Stimulated activated CD4-positive, alpha-beta T cell treated with anti-CD3 and anti-CD28 coated beads, TNF-alpha, amount 100 ng/mL, for 24 hours (primary cell): Measurements from ENCODE around the gene GPR75.
A peak's percentile ranks its signal among the peaks of the same experiment; 100 is the strongest.
"Not testable (repeated sequence)": the region's sequence is repeated elsewhere in the genome, so short reads cannot be mapped to it uniquely, and the experiment has no call there.

Experiments
- DNase-seq, 3 experiments: peaks; one replicate each; pipeline ENCODE4 v3.0.0-alpha.2; 2020; ENCODE audit warnings: low read depth in 3 of 3

Gene GPR75

DNA sequence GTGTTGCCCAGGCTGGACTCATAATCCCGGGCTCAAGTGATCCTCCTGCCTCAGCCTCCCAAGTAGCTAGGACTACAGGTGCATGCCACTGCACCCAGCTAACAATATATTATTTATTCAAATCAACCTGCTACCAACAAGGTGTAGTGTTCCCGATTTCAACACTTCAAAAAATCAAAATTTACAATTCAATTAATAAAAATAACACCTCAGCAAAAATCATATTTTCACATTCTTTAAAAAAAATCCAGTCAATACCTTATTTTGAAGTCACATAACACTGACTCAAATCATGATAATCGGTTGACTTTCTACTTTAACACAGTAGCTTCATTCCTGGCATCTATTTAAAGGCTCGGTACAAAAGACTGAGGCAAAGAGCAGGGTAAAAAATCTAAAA, 7.2 kb downstream of the GPR75 start:
- DNase-seq, result no peak

DNA sequence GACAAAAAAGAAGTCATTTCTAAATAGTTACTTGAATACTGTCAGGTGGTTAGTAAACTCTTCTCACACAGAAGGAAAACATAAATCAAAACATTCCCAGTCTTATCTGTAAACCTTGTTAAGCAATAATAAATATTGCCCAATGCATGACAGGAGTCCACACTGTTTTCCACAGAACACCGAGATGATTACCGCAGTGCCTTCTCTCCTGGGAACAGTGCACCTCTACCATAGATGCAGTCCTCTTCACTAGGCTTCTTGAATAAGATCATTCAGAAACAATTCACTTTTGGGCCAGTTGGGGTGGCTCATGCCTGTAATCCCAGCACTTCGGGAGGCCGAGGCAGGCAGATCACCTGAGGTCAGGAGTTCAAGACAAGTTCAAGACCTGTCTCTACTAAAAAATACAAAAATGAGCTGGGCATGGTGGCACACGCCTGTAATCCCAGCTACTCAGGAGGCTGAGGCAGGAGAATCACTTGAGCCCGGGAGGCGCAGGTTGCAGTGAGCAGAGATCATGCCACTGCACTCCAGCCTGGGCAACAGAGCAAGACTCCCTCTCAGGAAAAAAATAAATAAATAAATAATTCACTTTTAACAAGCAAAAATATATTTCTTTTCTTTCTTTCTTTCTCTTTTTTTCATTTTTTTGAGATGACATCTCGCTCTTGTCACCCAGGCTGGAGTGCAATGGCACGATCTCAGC, 8.6 kb downstream of the GPR75 start:
- DNase-seq, result not testable (repeated sequence)

DNA sequence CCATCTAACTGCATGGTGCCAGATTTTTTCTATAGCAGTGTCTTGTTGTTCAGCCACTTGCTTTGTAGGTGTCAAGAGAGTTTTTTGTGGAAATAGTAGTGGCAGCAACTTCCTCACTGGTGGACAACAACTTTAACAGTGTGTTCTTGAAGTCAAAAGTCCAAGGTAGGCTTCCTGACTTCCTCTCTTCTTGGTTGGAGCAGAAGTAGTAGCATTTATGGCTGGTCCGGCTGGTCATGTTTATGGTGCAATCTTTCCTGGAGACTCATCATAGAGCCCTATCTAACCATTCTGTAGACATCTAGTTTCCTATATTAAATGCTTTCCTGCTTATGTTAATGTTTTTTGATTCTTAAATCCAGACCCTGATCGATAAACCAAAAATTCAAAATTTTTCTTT, 11.7 kb downstream of the GPR75 start:
- DNase-seq, result no peak

DNA sequence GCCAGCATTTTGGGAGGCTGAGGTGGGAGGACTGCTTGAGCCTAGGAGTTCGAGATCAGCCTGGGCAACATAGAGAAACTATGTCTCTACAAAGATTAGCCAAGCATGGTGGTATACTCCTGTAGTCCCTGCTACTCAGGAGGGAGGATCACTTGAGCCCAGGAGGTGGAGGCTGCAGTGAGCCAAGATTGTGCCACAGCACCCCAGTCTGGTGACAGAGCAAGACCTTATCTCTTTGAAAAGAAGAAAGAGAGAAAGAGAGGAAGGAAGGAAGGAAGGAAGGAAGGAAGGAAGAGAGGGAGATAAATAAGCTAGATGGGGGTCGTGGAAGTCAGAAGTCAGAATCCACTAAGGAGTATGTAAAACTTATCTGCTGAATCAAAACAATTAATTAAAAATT, 16.2 kb downstream of the GPR75 start:
- DNase-seq, result no peak

DNA sequence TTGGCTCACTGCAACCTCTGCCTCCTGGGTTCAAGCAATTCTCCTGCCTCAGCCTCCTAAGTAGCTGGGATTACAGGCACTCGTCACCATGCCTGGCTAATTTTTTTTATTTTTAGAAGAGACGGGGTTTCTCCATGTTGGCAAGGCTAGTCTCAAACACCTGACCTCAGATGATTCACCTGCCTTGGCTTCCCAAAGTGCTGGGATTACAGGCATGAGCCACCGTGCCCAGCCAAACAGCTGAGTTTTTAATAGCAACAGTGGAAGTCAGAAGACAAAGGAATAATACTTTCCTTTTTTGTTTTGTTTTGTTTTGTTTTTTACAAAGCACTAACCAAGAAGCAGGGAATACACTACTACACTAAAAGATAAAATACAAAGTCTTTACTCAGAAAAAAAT, 16.9 kb downstream of the GPR75 start:
- no peak for DNase-seq

DNA sequence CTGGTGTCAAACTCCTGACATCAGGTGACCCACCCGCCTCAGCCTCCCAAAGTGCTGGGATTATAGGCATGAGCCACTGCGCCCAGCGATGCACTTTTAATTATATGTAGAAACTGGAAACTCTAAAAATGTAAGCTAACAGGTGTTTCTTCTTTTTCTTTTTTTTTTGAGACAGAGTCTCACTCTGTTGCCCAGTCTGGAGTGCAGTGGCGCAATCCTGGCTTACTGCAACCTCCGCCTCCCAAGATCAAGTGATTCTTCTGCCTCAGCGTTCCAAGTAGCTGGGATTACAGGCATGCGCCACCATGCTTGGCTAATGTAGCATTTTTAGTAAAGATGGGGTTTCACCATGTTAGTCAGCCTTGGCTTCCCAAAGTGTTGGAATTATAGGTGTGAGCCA, 18.1 kb downstream of the GPR75 start:
- not testable (repeated sequence) for DNase-seq

DNA sequence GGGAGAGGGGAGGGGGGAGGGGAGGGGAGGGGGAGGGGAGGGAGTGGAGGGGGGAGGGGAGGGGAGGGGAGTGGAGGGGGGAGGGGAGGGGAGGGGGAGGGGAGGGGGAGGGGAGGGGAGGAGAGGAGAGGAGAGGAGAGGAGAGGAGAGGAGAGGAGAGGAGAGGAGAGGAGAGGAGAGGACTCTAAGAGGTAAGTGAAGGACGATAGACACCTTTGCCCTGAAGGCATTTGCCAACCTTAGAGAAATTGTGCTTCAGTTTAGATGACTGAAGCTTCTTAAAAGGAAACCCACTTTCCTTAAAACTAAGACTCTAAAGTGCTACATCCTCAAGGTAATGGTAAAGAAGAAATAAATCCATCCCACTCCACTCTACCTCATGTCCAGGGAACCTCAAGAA, 19.2 kb downstream of the GPR75 start:
- DNase-seq, result no peak

DNA sequence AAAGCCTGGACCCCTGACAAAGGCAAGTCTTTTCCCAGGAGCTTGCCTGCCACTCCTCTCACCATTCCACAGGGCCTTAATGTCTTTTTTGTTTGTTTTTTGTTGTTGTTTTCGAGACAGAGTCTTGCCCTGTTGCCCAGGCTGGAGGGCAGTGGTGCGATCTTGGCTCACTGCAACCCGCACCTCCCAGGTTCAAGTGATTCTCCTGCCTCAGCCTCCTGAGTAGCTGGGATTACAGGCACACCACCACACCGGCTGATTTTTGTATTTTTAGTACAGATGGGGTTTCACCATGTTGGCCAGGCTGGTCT, 29.8 kb downstream of the GPR75 start:
- not testable (repeated sequence) for DNase-seq

DNA sequence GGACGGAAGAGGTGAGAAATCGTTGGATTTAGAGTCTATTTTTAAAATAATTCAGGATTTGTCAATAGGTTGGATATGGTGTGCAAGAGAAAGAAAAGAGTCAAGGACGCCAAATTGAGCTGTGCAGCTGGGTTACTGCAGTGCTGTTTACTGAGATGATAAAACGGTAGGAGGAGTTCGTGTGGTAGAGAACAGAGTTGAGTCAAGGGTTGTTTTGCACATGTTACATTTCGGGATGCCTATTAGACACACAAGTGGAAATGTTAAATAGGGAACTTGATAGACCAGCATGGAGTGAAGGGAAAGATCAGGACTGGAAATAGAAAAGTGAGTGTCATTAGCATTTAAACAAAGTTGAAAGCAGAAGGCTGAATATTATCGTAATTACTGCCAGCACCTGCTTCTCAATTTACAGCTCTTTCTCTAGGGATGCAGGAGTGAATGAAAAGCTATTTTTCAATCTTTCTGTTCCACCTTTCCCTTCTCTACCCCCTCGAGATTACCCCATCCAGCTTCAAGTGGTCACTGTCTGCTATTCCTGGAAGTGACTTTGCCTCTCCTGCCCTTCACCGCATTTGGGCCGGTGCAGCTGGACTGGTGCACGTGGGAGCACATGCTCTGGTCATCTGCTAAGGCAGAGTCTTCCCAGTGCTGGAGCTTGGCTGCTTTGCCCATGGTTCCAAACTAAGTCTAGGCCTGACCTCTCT, 30.3 kb downstream of the GPR75 start:
- no peak for DNase-seq

DNA sequence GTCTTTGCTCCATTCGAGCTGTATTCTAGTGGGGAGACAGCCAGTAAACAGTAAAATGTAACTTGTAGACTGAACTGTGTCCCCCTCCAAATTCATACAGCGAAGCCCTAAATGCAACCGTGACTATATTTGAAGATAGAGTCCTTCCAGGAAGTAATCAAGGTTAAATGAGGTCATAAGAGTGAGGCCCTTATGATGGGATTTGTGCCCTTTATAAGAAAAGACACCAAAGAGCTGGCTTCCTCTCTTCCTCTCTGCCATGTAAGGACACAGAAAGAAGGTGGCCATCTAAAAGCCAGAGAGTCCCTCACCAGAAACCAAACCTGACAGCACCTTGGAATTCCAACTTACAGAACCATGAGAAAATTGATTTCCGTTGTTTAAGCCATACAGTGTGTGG, 31.4 kb downstream of the GPR75 start:
- DNase-seq, result no peak

DNA sequence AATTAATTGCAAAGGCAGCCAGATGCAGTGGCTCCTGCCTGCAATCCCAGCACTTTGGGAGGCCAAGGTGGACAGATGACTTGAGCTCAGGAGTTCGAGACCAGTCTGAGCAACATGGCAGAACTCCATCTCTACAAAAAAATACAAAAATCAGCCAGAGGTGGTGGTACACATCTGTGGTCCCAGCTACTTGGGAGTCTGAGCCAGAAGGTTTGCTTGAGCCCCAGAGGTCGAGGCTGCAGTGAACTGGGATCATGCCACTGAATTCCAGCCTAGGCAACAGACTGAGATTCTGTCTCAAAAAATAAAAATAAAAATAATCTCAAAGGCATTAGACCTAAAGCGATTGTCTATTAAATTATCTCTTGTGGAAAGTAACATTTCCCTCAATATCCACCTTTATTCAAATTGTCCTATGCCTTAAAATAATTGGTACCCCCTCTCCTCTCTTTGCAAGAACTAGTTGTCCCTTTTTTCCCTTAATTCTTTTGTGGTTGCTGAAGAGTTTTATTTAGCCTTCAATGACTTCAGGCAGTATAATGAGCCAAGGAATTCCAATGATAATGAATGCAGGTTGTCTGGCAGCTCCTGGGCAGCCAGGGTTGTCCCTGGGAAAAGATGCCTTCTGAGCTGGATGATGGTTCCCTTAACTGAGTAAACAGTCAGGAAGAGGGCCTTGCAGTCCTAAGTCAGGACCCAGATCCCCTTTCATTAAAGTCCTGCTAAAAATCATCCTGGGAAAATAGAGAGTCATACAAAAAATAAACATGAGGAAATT, 32.2 kb downstream of the GPR75 start:
- no peak for DNase-seq

DNA sequence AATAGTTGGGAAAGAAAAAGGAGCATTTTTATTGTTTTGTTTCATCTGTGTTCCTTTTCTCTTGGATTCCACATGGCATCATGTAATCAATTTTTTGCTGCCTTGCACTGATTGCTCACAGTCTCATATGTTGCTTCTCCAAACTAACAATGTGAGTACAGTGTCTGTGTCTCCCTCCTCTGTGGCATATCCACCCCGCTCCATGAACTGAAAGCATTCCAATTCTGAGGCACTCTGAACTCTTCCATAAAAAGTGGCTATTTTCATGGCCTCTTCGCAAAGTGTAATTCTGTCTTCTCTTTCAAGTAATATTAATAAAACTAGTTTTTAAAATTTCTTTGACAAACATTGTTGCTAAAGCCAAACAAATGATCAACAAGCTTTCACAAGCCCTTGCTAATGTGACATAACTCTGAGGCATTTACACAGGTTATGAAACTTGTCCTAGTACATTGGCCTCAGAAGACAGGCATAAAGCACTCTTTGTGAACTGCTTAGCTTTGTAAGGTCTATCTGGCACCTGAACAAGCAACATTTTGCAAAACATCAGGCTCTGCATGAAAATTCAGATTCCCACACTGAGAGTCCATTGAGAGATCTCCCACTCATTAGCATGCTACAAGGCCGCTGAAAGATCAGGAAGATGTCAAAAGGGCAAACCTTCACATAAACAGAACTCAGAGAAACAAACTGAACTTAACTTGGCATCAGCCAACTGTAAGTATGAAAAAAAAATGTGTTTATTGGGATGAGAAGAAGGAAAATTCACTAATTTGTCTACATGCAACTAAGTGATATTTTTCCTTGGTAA, 33.0 kb downstream of the GPR75 start:
- DNase-seq, result no peak

DNA sequence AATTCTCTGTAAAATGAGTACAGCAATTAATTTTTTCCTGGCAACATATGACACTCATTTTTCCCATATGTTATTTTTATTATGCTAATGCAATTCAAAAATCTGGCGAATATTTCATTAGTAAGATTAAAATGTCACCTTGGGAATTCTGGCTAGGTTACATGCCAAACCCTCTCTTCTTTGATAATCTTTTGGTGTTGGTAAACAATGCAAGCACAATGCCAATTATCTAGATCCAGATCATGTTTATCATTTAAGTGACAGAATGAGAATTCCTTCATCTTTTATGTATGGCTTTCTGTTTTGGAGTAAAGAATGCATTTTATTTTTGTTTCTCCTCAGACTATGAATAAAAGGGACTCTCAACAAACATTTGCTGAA, 33.7 kb downstream of the GPR75 start:
- DNase-seq, result no peak

DNA sequence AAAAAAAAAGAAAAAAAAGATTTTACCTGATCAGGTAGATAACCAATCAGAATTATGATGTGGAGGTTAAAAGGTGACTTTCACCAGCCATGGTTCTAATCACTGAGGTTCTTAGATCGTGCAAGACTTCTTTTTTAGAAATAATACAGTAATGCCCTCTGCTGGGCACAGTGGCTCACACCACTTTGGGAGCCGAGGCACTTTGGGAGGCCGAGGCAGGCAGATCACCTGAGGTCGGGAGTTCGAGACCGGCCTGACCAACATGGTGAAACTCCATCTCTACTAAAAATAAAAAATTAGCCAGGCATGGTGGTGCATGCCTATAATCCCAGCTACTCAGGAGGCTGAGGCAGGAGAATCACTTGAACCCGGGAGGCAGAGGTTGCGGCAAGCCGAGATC, 36.1 kb downstream of the GPR75 start:
- peak in 2 of 3 experiments; percentile 2 to 14 for DNase-seq

DNA sequence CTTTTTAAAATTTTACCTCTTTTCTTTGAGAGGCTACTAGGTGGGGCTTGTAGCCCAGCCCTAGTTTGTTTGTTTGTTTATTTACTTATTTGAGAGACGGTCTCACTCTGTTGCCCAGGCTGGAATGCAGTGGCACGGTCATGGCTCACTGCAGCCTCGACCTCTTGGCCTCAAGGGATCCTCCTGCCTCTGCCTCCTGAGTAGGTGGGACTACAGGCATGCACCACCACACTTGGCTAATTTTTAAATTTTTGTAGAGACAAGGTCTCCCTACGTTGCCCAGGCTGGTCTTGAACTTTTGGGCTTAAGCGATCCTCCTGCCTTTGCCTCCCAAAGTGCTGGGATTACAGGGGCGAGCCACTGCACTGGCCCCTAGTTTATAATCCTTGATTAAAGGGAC, 38.0 kb downstream of the GPR75 start:
- no peak for DNase-seq

DNA sequence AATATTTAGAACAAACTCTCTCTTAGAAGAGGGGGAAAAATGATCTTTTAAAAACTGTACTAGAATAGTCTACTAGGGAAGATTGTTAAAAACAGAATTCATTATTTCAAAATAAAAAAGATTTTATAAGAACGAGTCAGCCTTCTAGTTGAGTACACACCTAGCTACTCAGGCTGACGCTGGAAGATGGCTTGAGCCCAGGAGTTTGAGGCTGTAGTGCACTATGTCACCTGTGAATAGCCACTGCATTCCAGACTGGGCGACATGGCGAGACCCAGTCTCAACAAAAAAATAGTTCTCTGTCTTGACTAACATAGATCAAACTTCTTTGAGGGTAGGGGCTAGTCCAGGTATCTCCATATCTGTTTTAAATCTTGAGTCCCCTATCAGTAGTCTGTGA, 39.1 kb downstream of the GPR75 start:
- DNase-seq, result no peak

DNA sequence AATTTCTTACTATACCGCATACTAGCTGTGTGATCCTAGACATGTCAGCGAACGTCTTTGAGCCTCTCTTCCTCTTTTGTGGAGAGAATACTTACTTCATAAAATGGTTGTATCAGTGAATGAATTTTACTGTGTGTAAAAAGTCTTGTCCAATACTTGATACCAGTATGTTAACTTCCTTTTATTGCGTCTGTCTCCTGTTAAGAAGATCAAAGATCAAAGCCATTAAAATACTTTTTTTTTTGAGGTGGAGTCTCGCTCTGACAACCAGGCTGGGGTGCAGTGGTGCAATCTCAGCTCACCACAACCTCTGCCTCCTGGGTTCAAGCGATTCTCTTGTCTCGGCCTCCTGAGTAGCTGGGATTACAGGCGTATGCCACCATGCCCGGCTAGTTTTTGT, 39.7 kb downstream of the GPR75 start:
- DNase-seq, result no peak

DNA sequence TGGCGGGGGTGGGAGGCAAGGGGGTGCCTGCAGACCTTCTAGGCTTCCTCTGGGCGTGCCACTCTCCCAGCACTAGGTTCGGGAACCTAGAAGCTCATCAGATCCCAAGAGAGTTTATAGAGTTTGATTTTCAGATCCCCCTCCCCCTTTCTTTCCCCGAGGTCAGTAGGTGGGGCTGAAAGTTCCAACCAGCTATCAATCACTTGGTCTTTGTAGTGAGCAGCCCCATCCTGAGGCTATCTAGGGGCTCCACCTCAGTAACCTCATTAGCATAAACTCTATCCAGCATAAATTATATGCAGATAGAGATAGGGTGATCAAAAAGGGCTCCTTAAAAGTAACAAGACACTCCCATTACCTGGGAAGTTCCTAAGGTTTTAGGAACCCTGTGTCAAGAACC, 40.1 kb downstream of the GPR75 start:
- DNase-seq, result no peak

DNA sequence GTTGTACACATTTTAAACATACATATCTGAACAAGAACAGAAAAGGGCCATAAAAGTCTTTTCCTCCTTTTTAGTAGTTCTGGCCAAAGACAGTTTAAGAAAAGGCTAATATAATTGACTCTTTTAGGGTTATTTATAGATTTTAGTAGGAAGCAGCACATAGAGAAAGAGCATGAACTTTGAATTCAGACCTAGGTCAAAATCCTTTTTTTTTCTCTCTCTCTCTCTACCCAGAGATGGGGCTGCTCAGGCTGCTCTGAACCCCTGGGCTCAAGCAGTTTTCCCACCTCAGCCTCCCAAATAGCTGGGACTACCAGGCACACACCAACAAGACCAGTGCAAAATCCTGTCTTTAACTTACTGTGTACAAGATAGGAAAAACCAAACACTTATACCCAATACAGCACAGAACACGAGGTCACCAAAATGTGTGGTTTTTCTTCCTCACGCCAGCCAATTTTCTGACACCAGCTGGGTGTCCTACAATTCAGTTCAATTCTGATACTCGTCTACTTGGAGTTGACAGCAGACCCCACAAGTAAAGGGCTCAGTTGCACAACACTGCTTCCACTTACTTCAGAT, 40.8 kb downstream of the GPR75 start:
- DNase-seq, result no peak

DNA sequence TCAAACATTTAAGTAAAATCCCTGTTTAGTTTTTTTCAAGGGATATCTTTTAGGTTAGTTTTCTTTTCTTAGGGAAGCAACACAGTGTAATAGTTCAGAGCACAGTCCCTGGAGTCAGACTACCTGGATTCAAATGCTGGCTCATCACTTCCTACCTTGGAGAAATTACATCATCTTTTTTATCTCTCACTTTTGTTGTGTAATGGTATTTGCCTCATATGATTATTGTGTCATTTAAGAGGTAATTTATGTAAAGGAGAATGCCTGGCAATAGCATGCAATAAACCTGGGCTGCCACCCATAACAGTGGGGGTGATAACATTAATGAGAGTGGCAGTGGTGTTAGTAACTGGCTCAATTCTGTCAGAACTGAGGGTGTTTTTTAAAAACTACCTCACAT, 46.6 kb downstream of the GPR75 start:
- no peak for DNase-seq

DNA sequence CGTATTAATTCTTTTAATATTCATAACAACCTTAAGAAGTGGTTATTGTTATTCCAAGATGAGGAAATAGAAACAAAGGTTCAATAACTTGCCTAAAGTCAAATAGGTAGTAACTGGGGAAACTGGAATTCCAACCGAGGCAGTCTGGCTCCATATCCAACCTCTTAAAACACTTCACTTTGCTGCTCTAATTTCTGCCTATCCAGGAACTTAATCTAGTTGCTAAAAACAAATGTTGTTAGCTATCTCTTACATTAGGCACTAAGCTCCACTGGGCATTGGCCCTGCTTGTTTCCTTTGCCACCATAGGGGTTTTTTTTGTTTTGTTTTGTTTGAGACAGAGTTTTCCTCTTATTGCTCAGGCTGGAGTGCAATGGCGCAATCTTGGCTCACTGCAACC, 48.2 kb downstream of the GPR75 start:
- no peak for DNase-seq
